Stimulated activated CD8-positive, alpha-beta memory T cell treated with anti-CD3 and anti-CD28 coated beads, Interleukin-7, amount 100 ng/mL, for 4 hours (primary cell): ENCODE results near the gene PSMG4.

Experiments
- DNase-seq, 2 donors: peaks; one replicate each; pipeline ENCODE4 v3.0.0-alpha.2; 2020; ENCODE audit warnings: low read depth in 2 of 2

PSMG4 gene

DNA sequence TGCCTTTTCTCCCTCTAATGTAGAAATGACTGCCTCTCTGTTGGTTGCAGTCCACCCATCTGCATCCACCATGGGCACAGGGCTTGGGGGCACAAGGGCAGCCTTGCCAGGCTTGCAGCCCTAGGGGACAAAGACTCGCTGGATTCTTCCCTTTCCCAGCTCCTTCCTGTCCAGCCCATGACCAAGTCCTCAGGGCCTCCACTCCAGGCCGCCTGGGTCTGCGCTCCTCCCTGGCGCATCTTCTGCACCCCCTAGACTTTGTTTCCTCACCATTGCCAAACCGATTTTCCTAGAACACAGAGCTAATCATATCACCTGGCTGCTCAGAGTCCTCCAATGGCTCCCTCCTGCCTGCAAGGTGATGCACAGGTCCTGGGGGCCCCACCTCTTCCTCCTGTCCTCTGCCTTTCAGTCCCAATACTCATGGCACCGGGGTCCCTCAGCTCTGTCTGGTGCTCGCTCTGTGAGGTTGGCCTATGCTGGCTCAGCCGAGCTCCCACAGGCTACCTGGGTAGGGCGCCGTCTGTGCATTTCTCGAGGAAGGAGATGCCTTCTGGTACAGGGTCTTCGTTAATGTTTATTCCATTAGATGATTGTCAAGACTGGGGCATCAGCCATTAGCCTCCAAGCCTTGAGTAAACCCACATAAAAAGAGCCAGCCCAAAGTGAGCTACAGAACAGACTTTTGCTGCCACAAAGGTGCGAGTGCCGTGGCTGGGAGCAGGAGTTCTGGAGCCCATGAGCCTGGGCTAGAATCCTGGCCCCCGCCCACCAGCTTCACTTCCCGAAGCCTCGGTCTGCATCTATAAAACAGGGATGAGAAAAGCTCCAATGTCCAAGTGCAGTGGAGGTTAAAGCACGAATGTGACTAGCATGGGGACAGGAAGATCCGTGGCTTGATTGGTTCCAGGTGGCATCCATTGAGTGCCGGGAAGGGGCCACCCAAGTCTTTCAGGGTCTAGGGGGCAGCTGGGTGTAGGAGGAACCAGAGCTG is 17.7 kb downstream of the PSMG4 start:
- DNase-seq: no peak

GRCh38 chr6:3277251-3277650 is 18.5 kb downstream of the PSMG4 start:
- no peak for DNase-seq

DNA sequence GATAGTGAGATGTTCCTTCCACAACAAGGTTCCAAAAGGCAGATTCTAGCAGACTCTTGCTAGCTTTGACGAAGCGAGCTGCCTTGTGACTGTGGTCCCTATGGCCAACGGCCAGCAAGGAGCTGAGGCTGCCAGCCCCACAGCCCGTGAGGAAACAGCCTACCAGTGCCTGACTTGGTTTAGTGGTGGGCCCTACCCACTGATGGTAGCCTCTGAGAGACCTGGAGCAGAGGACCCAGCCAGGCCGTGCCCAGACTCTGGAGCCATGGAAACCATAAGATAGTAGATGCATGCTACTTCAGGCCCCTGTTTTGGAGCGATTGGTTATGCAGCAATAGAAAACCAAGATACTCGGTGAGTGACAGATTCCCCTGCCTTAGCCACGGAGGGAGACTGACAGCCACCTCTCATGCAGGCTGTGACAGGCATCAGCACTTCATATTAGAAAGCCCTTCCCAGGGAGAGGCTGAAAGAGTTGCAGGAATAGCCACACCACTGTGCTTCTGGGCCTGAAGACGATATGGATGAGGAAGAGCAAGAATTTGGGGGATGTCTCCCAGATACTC is 19.2 kb downstream of the PSMG4 start:
- no peak for DNase-seq

DNA sequence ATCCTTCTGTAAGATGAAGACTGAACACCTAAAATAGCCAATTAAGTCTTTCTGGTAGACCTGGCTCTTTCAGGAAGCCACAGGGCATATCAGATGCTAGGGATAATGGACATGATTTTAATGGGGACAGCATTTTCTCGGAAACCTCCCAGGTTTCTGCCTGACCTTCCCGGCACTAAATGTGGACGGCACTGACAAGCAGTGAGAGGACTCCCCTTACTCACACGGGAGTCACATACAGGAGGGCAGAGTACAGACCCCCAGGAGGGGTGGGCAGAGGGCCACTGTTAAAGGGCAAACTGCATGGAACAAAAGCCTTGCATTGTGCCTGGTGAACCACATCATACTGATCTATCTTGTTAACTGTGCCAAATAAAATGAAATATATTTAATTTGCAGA is 19.9 kb downstream of the PSMG4 start:
- DNase-seq: no peak

DNA sequence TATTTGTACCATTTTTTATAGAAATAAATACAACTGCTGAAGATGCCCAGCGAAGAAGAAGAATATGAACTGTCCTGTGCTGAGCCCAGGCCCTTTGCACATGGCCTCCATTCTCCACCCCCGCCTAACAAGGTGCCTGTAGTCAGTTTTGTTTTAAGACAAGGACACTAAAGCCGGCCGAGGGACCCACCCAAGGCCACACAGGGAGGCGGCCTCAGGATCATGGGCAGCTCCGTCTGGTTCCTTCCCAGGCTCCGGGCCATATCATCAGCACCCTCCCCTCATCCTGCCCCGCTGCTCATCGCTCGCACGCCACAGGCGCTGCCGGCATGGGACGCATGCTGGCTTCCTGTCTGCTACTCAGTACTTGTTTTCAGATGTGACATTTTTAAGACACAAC is 21.3 kb downstream of the PSMG4 start:
- no peak for DNase-seq

GRCh38 chr6:3280866-3281465 is 22.2 kb downstream of the PSMG4 start:
- DNase-seq: no peak

DNA sequence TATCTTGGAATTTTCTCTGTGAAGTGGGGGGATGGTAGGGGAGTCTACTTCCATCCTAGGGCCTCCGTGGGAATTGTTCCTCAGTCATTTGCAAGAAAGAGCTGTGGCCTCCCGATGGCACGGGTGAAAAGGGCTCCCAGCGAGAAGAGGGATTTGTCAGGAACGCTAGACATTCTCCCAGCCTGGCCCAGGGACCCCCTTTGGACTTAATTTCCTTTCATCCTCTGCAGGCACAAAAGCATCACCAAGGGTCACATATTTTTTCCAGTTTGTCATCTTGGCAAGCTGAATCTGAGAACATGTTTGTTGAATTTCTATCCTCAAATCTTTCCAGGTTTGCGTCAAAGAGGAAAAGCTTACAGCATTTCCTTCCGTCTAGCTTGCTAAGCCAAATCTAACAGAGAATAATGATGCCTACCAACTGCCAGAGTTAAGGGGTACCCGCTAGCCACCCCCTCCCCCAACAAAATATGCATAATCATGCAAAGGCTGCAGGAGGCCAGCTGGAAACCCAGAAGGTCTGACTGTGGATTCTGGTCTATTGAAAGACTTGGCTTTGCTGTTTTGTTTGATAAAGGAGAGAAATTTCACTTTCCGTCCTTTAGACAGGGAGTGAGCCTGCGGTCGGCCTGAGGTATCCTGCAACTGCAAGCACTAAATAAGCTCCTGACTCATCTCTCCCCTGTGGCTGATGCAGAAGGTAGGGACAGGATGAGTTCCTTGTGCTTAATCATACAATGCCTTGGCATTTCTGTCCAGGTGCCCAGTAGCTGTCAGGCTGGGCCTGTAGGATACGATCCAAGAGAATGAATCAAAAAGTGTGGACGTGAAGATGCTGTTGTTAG is 23.1 kb downstream of the PSMG4 start:
- DNase-seq: no peak

- DNase-seq: no peak
Measured at GRCh38 chr6:3282476-3283236, 23.9 kb downstream of the PSMG4 start.

DNA sequence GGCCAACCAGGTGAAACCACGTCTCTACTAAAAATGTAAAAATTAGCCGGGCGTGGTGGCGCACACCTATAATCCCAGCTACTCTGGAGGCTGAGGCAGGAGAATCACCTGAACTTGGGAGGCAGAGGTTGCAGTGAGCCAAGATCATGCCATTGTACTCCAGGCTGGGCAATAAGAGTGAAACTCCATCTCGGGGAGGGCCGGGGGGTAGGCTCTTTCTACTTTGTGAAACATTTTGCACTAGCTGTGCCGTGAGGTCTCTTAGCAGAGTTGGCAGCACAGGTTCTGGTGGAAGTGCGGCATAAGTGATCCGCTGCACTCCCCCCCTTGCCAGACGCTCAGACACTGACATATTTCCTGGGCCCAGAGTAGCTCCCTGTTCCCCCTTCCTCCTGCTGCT is 24.5 kb downstream of the PSMG4 start:
- no peak for DNase-seq

DNA sequence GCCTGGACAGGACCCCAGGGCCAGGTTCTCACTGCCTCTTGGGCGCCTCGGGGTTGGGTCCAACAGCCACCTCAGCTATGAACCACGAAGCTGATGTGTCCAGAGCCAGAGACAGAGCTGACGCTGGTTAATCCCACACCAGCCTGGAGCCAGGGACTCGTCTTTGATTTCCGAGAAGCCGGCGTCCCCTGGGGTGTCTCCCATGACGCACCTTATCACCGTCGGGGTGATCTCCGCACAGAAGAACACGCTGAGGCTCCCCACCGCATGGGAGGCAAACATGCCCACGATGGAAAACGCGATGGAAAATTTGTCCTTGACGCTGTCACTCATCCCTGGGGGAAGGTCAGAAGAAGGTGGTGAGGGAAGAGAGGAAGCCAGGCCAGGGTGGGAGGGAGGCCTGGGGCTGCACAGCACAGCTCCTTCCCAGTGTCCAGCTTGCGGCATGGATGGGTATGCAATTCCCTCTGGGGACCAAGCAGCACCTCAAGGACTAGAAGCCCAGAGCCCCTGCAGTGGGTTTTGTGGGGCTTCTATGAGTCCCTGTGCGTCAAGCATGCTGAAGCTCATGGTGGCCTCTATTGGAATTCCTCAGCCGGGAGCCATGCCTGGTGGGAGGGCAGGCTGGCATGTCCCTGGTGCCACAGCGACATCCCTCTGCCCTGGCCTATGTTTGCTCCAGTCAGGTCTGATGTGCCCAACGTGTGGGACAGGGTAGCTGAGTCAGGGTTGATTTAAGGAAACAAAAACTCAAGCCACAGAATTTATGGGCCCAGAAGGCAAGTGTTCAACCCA is 25.1 kb downstream of the PSMG4 start:
- DNase-seq: no peak

- DNase-seq: no peak
Measured at GRCh38 chr6:3284436-3284876, 25.7 kb downstream of the PSMG4 start.

GRCh38 chr6:3285049-3285639 is 26.4 kb downstream of the PSMG4 start:
- no peak for DNase-seq

DNA sequence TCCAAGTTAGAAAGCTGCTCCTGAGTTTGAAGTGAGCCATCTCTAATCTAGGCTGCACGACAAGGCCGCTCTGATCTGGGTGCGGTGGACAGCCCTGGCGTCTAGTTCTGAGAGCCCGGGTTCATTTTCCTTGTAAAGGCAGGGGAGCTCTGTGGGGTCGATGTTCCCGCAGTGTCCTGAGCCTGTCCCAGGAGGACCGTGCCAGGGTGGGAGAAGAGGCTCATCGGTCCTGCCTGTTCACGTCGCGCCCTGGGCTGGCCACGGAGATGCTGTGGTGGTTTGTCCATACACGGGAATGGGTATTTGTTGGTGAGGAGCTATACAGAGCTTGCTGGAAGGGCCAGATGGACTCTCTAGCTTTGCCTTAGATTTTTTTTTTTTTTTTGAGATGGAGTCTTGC is 27.0 kb downstream of the PSMG4 start:
- no peak for DNase-seq

GRCh38 chr6:3286641-3287171 is 28.0 kb downstream of the PSMG4 start:
- no peak for DNase-seq

DNA sequence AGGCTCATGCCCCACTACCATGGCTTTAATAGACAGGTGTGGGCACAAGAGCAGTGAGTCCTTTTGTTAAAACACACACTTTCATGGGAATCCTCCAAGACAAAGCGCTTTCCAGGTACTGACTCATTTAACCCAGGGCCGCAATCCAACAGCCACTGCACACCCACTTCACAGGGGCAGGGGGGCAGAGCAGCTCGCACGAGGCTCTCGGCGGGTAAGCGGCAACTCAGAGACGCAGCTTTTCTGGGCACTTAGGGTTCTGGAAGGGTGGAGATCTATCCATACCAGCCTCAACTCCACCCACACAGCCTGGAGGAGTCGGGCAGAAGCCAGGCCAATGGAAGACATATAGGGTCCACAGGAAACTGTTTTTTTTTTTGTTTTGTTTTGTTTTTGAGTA is 28.6 kb downstream of the PSMG4 start:
- DNase-seq: no peak

GRCh38 chr6:3287976-3288707 is 29.4 kb downstream of the PSMG4 start:
- no peak for DNase-seq

- no peak for DNase-seq
Measured at GRCh38 chr6:3288711-3289663, 30.2 kb downstream of the PSMG4 start.

DNA sequence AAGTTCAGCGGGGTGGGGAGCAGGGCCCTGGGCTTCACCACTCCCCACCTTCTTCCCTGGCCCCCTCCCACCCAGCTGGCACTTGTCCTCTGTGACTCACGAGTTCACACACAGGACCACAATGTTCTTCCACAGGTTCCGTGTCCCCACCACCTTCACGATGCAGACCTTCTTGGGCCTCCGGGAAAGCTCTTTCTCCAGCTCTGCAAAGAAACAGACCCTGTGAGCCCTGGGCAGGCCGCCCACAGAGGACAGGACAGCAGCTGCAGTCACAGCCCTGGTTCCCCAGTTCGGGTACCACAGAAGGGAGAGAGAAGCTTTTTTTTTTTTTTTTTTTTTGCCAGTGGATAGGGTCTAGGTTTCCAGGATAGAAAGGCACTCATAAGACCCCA is 30.9 kb downstream of the PSMG4 start:
- no peak for DNase-seq
